H9 (cell line): ENCODE measurements around the gene KRTAP1-4. TPM values are rescaled to one million over a fixed set of nuclear protein-coding genes. Genes with fewer than 3 reads are reported as not detected.

Source experiments
- DNase-seq: peaks from one replicate; pipeline ENCODE4 v3.0.0-alpha.2; 2017
- H2AFZ ChIP-seq: one replicate; pipeline ENCODE4 v1.6.1; 2013; ENCODE audit warnings: mild to moderate bottlenecking, low read length, control low read depth, moderate library complexity
- H2AK5ac ChIP-seq: 2 replicates; pipeline ENCODE4 v1.6.1; 2013; ENCODE audit warnings: low read length, control low read depth, mixed read lengths; ENCODE audit not compliant: insufficient read length
- H2BK120ac ChIP-seq: one replicate; pipeline ENCODE4 v1.6.1; 2013; ENCODE audit warnings: low read depth, mild to moderate bottlenecking, low read length, control low read depth, inconsistent platforms; ENCODE audit not compliant: poor library complexity, severe bottlenecking
- H2BK12ac ChIP-seq: 2 replicates; pipeline ENCODE4 v1.6.1; 2013; ENCODE audit warnings: low read length, control low read depth, mixed read lengths, low read depth; ENCODE audit not compliant: insufficient read length
- H2BK15ac ChIP-seq: 2 replicates; pipeline ENCODE4 v1.6.1; 2013; ENCODE audit warnings: low read depth, low read length, control low read depth
- H2BK20ac ChIP-seq: one replicate; pipeline ENCODE4 v1.6.1; 2013; ENCODE audit warnings: low read depth, mild to moderate bottlenecking, low read length, control low read depth, inconsistent platforms; ENCODE audit not compliant: poor library complexity, severe bottlenecking
- H2BK5ac ChIP-seq: 2 replicates; pipeline ENCODE4 v1.6.1; 2013; ENCODE audit warnings: low read length, control low read depth, mixed read lengths; ENCODE audit not compliant: insufficient read length
- H3K14ac ChIP-seq: 2 replicates; pipeline ENCODE4 v1.6.1; 2013; ENCODE audit warnings: low read length, control low read depth; ENCODE audit not compliant: insufficient read depth
- H3K18ac ChIP-seq: 2 replicates; pipeline ENCODE4 v1.6.1; 2013; ENCODE audit warnings: low read depth, mild to moderate bottlenecking, mixed read lengths, low read length, control low read depth; ENCODE audit not compliant: insufficient read length
- H3K23ac ChIP-seq: 2 replicates; pipeline ENCODE4 v1.6.1; 2013; ENCODE audit warnings: low read length, control low read depth, mixed read lengths, low read depth; ENCODE audit not compliant: insufficient read length
- H3K23me2 ChIP-seq: 2 replicates; pipeline ENCODE4 v1.6.1; 2013; ENCODE audit warnings: low read depth, mild to moderate bottlenecking, mixed read lengths, low read length, control low read depth; ENCODE audit not compliant: insufficient read length, poor library complexity, severe bottlenecking
- H3K27ac ChIP-seq: 2 replicates; pipeline ENCODE4 v1.5.1; 2013; ENCODE audit warnings: low read length, control low read depth, mixed read lengths, low read depth; ENCODE audit not compliant: insufficient read length
- H3K27me3 ChIP-seq: 2 replicates; pipeline ENCODE4 v1.6.1; 2013; ENCODE audit warnings: low read length, control low read depth, inconsistent platforms; ENCODE audit not compliant: insufficient read depth
- H3K4ac ChIP-seq: 2 replicates; pipeline ENCODE4 v1.6.1; 2013; ENCODE audit warnings: low read depth, mild to moderate bottlenecking, control low read depth, inconsistent platforms, low read length, moderate library complexity
- H3K4me1 ChIP-seq: 2 replicates; pipeline ENCODE4 v1.6.1; 2013; ENCODE audit warnings: low read length, control low read depth, inconsistent platforms; ENCODE audit not compliant: insufficient read depth
- H3K4me2 ChIP-seq: 2 replicates; pipeline ENCODE4 v1.6.1; 2013; ENCODE audit warnings: low read length, control low read depth, mixed read lengths; ENCODE audit not compliant: insufficient read length, insufficient read depth
- H3K56ac ChIP-seq: 2 replicates; pipeline ENCODE4 v1.6.1; 2013; ENCODE audit warnings: low read depth, mild to moderate bottlenecking, mixed read lengths, low read length, control low read depth; ENCODE audit not compliant: insufficient read length
- H3K79me1 ChIP-seq: 2 replicates; pipeline ENCODE4 v1.6.1; 2013; ENCODE audit warnings: low read depth, mild to moderate bottlenecking, moderate library complexity, low read length, control low read depth, inconsistent platforms; ENCODE audit not compliant: insufficient read depth, poor library complexity, severe bottlenecking
- H3K79me2 ChIP-seq: 2 replicates; pipeline ENCODE4 v1.6.1; 2013; ENCODE audit warnings: low read length, control low read depth, inconsistent platforms; ENCODE audit not compliant: insufficient read depth
- H3K9ac ChIP-seq: 2 replicates; pipeline ENCODE4 v1.6.1; 2013; ENCODE audit warnings: low read length, control low read depth, mixed read lengths; ENCODE audit not compliant: insufficient read length; ENCODE audit errors: extremely low read depth
- H3K9me3 ChIP-seq: one replicate; pipeline ENCODE4 v1.6.1; 2013; ENCODE audit warnings: low read depth, low read length, inconsistent platforms; ENCODE audit not compliant: control insufficient read depth
- H3T11ph ChIP-seq: one replicate; pipeline ENCODE4 v1.6.1; 2013; ENCODE audit warnings: mild to moderate bottlenecking, low read length, control low read depth, inconsistent platforms
- H4K20me1 ChIP-seq: one replicate; pipeline ENCODE4 v1.6.1; 2013; ENCODE audit not compliant: control insufficient read depth, insufficient read length, insufficient read depth
- H4K5ac ChIP-seq: 2 replicates; pipeline ENCODE4 v1.6.1; 2013; ENCODE audit warnings: low read depth, mild to moderate bottlenecking, mixed read lengths, low read length, control low read depth; ENCODE audit not compliant: insufficient read length
- H4K8ac ChIP-seq: replicated peaks from 2 replicates; pipeline ENCODE4 v1.6.1; 2013; ENCODE audit warnings: low read length, control low read depth, mixed read lengths, low read depth; ENCODE audit not compliant: insufficient read length
- H4K91ac ChIP-seq: 2 replicates; pipeline ENCODE4 v1.6.1; 2013; ENCODE audit warnings: low read depth, mild to moderate bottlenecking, moderate library complexity, mixed read lengths, low read length, control low read depth; ENCODE audit not compliant: insufficient read length
- H3K27ac Mint-ChIP-seq, 3 experiments: 2 replicates in 2 of 3; 3 replicates in 1 of 3; pipeline ENCODE4 v1.8.0; 2020 to 2021; ENCODE audit warnings: mixed read lengths in 3 of 3, mild to moderate bottlenecking in 1 of 3, moderate library complexity in 1 of 3
- H3K27me3 Mint-ChIP-seq: 2 replicates; pipeline ENCODE4 v1.8.0; 2021; ENCODE audit warnings: low read depth, mild to moderate bottlenecking, moderate library complexity, mixed read lengths
- H3K36me3 Mint-ChIP-seq, 3 experiments: 2 replicates in 2 of 3; 3 replicates in 1 of 3; pipeline ENCODE4 v1.8.0; 2020 to 2021; ENCODE audit warnings: low read depth in 3 of 3, mixed read lengths in 3 of 3; ENCODE audit not compliant: insufficient read depth in 1 of 3
- H3K4me1 Mint-ChIP-seq, 2 experiments: 2 replicates each; pipeline ENCODE4 v1.8.0; 2020; ENCODE audit warnings: mixed read lengths in 2 of 2
- H3K4me3 Mint-ChIP-seq, 2 experiments: 2 replicates in 1 of 2; 3 replicates in 1 of 2; pipeline ENCODE4 v1.8.0; 2020 to 2021; ENCODE audit warnings: mild to moderate bottlenecking in 2 of 2, mixed read lengths in 2 of 2, moderate library complexity in 1 of 2
- H3K9me3 Mint-ChIP-seq, 2 experiments: 2 replicates in 1 of 2; 3 replicates in 1 of 2; pipeline ENCODE4 v1.8.0; 2020; ENCODE audit warnings: mild to moderate bottlenecking in 2 of 2, mixed read lengths in 2 of 2, moderate library complexity in 1 of 2
- CTCF ChIP-seq: fragments of 200-600 bp; sonication (generic); conservative IDR thresholded peaks from 3 replicates; pipeline ENCODE4 v1.8.0; 2021; ENCODE audit warnings: antibody characterized with exemption, mild to moderate bottlenecking
- WGBS: extraction: QIAGEN DNeasy Blood & Tissue Kit; methylation state at CpG from one replicate; pipeline ENCODE4 v1.1.7; 2013; ENCODE audit warnings: missing lambda C conversion rate, low lambda C conversion rate, mixed read lengths; ENCODE audit not compliant: insufficient read length; ENCODE audit errors: extremely low coverage; 5-methylcytosine and 5-hydroxymethylcytosine counted together
- total RNA-seq: library from RNA; stranded (reverse); gene quantifications from 2 replicates; pipeline ENCODE4 v1.2.1, GENCODE V29; 2021

The KRTAP1-4 gene
- total RNA-seq, 1 experiment from 2014 or later, result not detected

- Histone ChIP-seq H3K23me2 (no peaks in the 10 kb centered on the region), H2BK12ac (no peak overlapping the region), H2AFZ (no peak overlapping the region), H3K9me3 (no peaks in the 10 kb centered on the region), H2AK5ac (no peak overlapping the region), H3K18ac (no peak overlapping the region), H2BK15ac (no peak overlapping the region), H3K79me2 (no peaks in the 10 kb centered on the region), H3K4ac (no peak overlapping the region), H3K4me1 (peaks cover 3% of the 10 kb centered on the region; the same call in 1 of the 2 replicates), H3K14ac (no peak overlapping the region), H2BK5ac (no peak overlapping the region), H3K4me2 (no peak overlapping the region), H2BK20ac (no peak overlapping the region), H3T11ph (no peak overlapping the region), H3K79me1 (no peaks in the 10 kb centered on the region), H3K9ac (no peak overlapping the region), H2BK120ac (no peak overlapping the region), H3K27ac (no peak overlapping the region), H4K5ac (no peak overlapping the region), H3K56ac (no peak overlapping the region), H4K8ac (no peak overlapping the region), H3K23ac (no peak overlapping the region), H4K20me1 (no peaks in the 10 kb centered on the region), H3K27me3 (no peaks in the 10 kb centered on the region), H4K91ac (no peak overlapping the region)
- Mint-ChIP-seq H3K4me3 (no peak overlapping the region), H3K27ac (0 out of 7 replicates have a peak overlapping the region, but pooled peaks of 1 of the 3 experiments have one; percentile 45), H3K36me3 (no peaks in the 10 kb centered on the region), H3K9me3 (no peaks in the 10 kb centered on the region), H3K4me1 (peaks cover 14 to 17% of the 10 kb centered on the region in 2 experiments), H3K27me3 (no peaks in the 10 kb centered on the region)
- no peak for TF ChIP-seq CTCF
- no peak for DNase-seq
- no CpG with 5 or more reads among the region's 3 CpGs for WGBS
These were observed 25.6 kb downstream of the KRTAP1-4 start for GRCh38 chr17:41004397-41004796.
